Mucosa of stomach (tissue), 1 donor: ENCODE measurements around the gene MACF1.

Experiments used
- H3K27me3 ChIP-seq: one replicate; pipeline ENCODE4 v1.7.0; 2013; ENCODE audit warnings: mild to moderate bottlenecking, low read length; ENCODE audit not compliant: control insufficient read depth, insufficient read depth
- H3K36me3 ChIP-seq: one replicate; pipeline ENCODE4 v1.7.0; 2013; ENCODE audit warnings: low read length; ENCODE audit not compliant: control insufficient read depth, insufficient read depth
- H3K4me1 ChIP-seq: one replicate; pipeline ENCODE4 v1.7.0; 2013; ENCODE audit warnings: mild to moderate bottlenecking, low read length; ENCODE audit not compliant: control insufficient read depth, insufficient read depth
- H3K4me3 ChIP-seq: one replicate; pipeline ENCODE4 v1.7.0; 2013; ENCODE audit warnings: low read length
- H3K9ac ChIP-seq: one replicate; pipeline ENCODE4 v1.7.0; 2013; ENCODE audit warnings: mild to moderate bottlenecking, low read length, moderate library complexity
- H3K9me3 ChIP-seq: one replicate; pipeline ENCODE4 v1.7.0; 2013; ENCODE audit warnings: mild to moderate bottlenecking, low read length, moderate library complexity; ENCODE audit not compliant: control insufficient read depth
- donor health status: Pancreatic carcinoma.

The MACF1 gene

DNA sequence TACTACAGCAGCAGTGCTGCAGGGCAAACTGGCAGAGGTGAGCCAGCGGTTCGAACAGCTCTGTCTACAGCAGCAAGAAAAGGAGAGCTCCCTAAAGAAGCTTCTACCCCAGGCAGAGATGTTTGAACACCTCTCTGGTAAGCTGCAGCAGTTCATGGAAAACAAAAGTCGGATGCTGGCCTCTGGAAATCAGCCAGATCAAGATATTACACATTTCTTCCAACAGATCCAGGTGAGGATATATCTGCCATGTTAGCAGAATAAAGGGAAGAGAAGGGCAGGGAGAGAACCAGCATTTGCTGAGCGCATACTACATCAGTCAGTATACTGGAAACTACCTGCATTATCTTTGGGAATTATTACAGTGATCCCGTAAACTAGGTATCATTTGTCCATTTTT lies 157.0 kb downstream of the MACF1 start:
- Histone ChIP-seq H3K9ac (no peak overlapping the region), H3K4me3 (no peak overlapping the region), H3K27me3 (no peaks in the 10 kb centered on the region), H3K36me3 (peaks cover 20% of the 10 kb centered on the region), H3K4me1 (no peaks in the 10 kb centered on the region), H3K9me3 (no peaks in the 10 kb centered on the region)

DNA sequence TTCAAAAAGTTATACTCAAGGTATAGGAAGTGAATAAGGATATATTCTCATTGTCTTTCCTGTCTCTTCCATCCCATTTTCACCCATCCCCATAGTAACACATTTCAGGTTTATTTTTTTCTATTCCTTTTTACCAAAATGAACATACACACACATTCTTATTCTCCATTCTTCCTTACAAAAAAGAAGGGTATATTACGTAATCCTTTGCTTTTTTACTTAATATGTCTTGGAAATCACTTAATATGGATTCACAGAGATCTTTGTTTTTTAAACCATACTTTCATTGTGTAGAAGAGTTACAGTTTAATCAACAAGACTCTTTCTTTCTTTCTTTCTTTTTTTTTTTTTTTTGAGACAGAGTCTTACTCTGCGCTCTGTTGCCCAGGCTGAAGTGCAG lies 158.8 kb downstream of the MACF1 start:
- Histone ChIP-seq H3K36me3 (peaks cover 15% of the 10 kb centered on the region), H3K4me3 (no peak overlapping the region), H3K4me1 (no peaks in the 10 kb centered on the region), H3K9me3 (no peaks in the 10 kb centered on the region), H3K9ac (no peak overlapping the region), H3K27me3 (no peaks in the 10 kb centered on the region)

DNA sequence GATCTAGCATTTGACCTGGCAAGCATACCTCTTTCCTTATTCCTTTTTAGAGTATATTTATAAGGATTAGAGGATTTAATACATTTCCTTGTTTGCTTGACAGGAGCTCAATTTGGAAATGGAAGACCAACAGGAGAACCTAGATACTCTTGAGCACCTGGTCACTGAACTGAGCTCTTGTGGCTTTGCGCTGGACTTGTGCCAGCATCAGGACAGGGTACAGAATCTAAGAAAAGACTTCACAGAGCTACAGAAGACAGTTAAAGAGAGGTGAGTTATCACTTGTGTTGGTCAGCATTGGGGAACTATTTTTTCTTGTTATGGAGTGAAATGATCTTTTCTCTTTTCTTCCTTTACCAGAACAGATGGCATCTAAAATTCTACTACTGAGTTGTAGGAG lies 163.6 kb downstream of the MACF1 start:
- H3K9ac ChIP-seq, result no peak overlapping the region
- no peaks in the 10 kb centered on the region for H3K4me1 ChIP-seq
- no peak overlapping the region for H3K4me3 ChIP-seq
- H3K9me3 ChIP-seq, result no peaks in the 10 kb centered on the region
- H3K27me3 ChIP-seq, result no peaks in the 10 kb centered on the region
- H3K36me3 ChIP-seq, result no peaks in the 10 kb centered on the region

DNA sequence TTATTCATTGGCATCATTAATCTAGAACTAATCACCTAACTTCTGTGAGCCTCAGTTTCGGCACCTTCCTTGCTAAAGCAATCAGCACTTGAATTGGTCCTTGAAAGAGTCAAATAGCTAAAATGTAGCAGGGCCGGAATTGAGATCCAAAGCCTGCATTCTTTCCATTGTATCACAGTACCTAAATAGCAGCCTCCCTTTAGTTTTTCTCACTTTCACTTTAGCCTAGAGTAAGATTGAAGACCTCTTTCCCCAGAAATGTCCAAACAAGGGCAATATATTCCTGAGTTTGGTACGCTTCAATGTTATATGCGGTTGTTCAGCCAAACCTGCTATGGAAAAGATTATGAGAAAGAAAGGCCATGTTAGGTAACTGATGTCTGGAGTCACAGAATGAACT lies 165.1 kb downstream of the MACF1 start:
- no peaks in the 10 kb centered on the region for H3K9me3 ChIP-seq
- no peak overlapping the region for H3K9ac ChIP-seq
- no peaks in the 10 kb centered on the region for H3K4me1 ChIP-seq
- no peak overlapping the region for H3K4me3 ChIP-seq
- H3K36me3 ChIP-seq, result no peaks in the 10 kb centered on the region
- H3K27me3 ChIP-seq, result no peaks in the 10 kb centered on the region

DNA sequence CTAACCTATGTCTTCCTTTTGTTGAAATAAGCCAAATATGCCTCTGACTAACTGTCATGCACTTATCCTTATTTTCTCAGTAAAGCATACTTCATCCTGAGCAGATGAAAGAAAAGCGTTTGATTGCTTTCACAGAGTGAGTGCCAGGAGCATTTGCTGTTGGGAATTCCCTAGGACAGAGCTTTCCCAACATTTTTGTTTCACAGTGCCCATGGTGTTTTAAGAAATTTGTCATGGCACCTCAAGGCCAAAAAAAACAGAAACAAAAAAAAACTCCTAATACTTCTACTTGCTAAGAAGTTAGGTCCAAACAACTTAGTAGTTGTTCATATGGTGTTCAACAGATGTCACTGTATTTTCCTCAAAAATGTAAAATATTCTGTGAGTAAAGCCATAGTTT lies 166.1 kb downstream of the MACF1 start:
- Histone ChIP-seq H3K27me3 (no peaks in the 10 kb centered on the region), H3K9ac (no peak overlapping the region), H3K4me1 (no peaks in the 10 kb centered on the region), H3K9me3 (no peaks in the 10 kb centered on the region), H3K4me3 (no peak overlapping the region), H3K36me3 (no peaks in the 10 kb centered on the region)

DNA sequence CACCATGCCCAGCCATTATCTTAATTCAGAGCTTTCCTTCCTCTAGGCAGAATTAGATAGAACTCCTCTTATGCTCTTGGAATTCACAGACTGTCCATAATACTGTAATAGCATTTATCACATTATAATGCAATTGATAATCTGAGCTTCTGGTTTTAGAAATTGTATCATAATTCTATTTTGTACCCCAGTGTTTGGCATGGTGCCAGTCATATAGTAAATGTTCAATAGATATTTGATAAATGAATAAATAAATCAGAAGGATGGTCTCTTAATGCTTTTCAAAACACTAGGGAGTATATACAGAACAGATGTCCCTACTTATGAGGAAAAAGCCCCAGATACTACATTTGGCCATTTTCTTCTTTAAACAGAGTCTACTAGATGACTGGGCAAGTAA lies 167.6 kb downstream of the MACF1 start:
- H3K4me3 ChIP-seq, result no peak overlapping the region
- H3K4me1 ChIP-seq, result no peaks in the 10 kb centered on the region
- no peaks in the 10 kb centered on the region for H3K9me3 ChIP-seq
- H3K9ac ChIP-seq, result no peak overlapping the region
- no peaks in the 10 kb centered on the region for H3K36me3 ChIP-seq
- H3K27me3 ChIP-seq, result no peaks in the 10 kb centered on the region

DNA sequence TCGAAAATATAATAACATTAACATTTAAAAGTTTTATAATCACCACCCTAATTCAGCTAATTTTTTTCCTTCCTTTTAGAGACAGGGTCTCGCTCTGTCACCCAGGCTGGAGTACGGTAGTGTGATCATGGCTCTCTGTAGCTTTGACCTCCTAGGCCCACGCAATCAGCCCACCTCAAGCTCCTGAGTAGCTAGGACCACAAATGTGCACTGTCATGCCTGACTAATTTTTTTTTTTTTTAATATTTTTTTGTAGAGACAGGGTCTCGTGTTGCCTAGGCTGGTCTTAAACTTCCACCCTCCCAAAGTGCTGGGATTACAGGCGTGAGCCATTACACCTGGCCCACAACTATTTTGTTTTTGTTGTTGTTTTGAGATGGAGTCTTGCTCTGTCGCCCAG lies 172.2 kb downstream of the MACF1 start:
- no peaks in the 10 kb centered on the region for H3K27me3 ChIP-seq
- H3K9me3 ChIP-seq, result no peaks in the 10 kb centered on the region
- H3K4me3 ChIP-seq, result no peak overlapping the region
- no peak overlapping the region for H3K9ac ChIP-seq
- peaks cover 5% of the 10 kb centered on the region for H3K36me3 ChIP-seq
- H3K4me1 ChIP-seq, result no peaks in the 10 kb centered on the region

DNA sequence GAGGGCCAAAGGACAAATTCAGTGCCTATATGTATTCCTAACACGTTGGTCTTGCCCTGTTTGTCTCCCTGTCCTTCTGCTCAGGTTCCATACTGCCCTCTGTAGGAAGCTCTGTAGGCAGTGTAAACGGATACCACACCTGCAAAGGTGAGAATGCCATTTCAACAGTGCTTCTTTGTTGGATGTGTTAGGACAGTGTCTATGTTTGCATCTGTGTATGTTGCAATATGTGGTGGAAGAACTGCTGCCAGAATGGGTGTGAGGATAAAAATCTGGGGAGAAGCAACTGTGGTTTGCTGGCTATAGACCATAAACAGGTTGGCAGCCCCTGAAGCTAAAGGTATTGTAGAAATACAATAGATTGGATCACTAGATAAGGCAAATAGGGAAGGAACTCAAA lies 173.9 kb downstream of the MACF1 start:
- H3K4me3 ChIP-seq, result no peak overlapping the region
- H3K36me3 ChIP-seq, result peaks cover 8% of the 10 kb centered on the region
- H3K4me1 ChIP-seq, result no peaks in the 10 kb centered on the region
- no peaks in the 10 kb centered on the region for H3K9me3 ChIP-seq
- H3K27me3 ChIP-seq, result no peaks in the 10 kb centered on the region
- no peak overlapping the region for H3K9ac ChIP-seq

DNA sequence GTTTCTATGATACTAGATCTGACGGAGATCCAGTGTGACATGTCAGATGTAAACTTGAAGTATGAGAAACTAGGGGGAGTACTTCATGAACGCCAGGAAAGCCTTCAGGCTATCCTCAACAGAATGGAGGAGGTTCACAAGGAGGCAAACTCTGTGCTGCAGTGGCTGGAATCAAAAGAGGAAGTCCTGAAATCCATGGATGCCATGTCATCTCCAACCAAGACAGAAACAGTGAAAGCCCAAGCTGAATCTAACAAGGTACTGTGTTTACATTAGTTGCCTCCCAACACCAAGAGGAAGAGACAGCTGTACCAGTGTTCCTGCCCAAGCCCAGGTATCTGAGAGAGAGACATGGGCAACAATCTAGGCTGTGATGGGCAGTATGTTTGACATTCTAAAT lies 174.7 kb downstream of the MACF1 start:
- no peak overlapping the region for H3K4me3 ChIP-seq
- H3K36me3 ChIP-seq, result peaks cover 8% of the 10 kb centered on the region
- H3K4me1 ChIP-seq, result no peaks in the 10 kb centered on the region
- no peaks in the 10 kb centered on the region for H3K9me3 ChIP-seq
- H3K27me3 ChIP-seq, result no peaks in the 10 kb centered on the region
- H3K9ac ChIP-seq, result no peak overlapping the region

DNA sequence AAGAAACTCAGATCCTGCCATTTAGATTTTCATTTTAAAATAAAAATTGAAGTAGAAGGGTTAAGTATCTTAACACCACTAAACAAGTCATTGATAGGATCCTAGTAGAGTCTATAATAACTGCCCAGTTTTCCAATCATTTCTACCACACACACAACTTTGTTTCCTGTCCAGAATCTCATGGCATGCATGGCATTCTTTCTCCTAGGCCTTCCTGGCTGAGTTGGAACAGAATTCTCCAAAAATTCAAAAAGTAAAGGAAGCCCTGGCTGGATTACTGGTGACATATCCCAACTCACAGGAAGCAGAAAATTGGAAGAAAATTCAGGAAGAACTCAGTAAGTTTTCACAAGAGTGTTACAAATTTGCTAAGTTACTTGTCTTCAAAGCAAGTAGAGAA lies 175.5 kb downstream of the MACF1 start:
- Histone ChIP-seq H3K36me3 (peaks cover 8% of the 10 kb centered on the region), H3K4me1 (no peaks in the 10 kb centered on the region), H3K27me3 (no peaks in the 10 kb centered on the region), H3K9ac (no peak overlapping the region), H3K9me3 (no peaks in the 10 kb centered on the region), H3K4me3 (no peak overlapping the region)

DNA sequence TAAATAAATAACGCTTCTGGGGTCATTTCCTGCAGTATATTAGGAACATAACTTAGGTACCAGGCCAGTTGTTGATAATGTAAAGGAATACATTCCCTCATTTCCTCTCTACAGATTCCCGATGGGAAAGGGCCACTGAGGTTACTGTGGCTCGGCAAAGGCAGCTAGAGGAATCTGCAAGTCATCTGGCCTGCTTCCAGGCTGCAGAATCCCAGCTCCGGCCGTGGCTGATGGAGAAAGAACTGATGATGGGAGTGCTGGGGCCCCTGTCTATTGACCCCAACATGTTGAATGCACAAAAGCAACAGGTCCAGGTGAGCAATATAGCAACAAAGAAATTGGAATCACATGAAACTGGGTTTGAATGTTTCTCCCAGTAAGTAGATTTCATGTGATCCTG lies 177.3 kb downstream of the MACF1 start:
- H3K9me3 ChIP-seq, result no peaks in the 10 kb centered on the region
- no peak overlapping the region for H3K4me3 ChIP-seq
- peaks cover 8% of the 10 kb centered on the region for H3K36me3 ChIP-seq
- H3K4me1 ChIP-seq, result no peaks in the 10 kb centered on the region
- H3K9ac ChIP-seq, result no peak overlapping the region
- no peaks in the 10 kb centered on the region for H3K27me3 ChIP-seq

DNA sequence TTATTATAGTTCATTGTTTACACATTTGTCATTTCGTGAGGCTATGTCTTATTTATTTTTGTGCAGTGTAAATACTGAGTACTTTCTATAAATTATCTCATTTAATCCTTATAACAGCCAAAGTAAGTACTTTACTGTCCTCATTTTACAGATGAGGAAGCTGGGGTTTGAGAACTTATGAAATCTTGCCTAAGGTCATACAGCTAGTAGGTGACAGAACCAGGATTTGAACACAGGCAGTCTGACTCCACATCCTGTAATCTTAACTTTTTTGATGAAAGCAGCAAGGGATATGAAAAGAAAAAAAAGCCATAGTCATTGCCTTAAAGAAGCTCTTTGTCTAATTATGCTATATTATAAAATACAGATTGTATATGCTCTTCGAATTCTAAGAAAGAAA lies 179.8 kb downstream of the MACF1 start:
- H3K4me3 ChIP-seq, result no peak overlapping the region
- peaks cover 12% of the 10 kb centered on the region for H3K36me3 ChIP-seq
- no peak overlapping the region for H3K9ac ChIP-seq
- H3K9me3 ChIP-seq, result no peaks in the 10 kb centered on the region
- H3K4me1 ChIP-seq, result no peaks in the 10 kb centered on the region
- no peaks in the 10 kb centered on the region for H3K27me3 ChIP-seq
